GM18951 (cell line): ENCODE results near the gene HOXB2.
"Not testable (repeated sequence)": the region's sequence is repeated elsewhere in the genome, so short reads cannot be mapped to it uniquely, and the experiment has no call there.

ENCODE experiments used
- POLR2A ChIP-seq: IDR thresholded peaks from 4 replicates; pipeline ENCODE4 v1.6.1; 2011; ENCODE audit warnings: mild to moderate bottlenecking; ENCODE audit not compliant: insufficient read length, insufficient read depth; ENCODE audit errors: extremely low read depth
- in situ Hi-C: fragments of 300-500 bp; cut with MboI; formaldehyde crosslinking; loops from one replicate; pipeline ENCODE4 v1.12.0; 2022; ENCODE audit warnings: low sequenced_read_pairs, mixed read lengths, inconsistent platforms; ENCODE audit not compliant: unreplicated experiment

The HOXB2 gene

GRCh38 chr17:48526608-48527546 lies 18.0 kb downstream of the HOXB2 start:
- TF ChIP-seq POLR2A, result no peak
- in situ Hi-C loops, result no loop called here

- in situ Hi-C loops, result no loop called here
- TF ChIP-seq POLR2A, result no peak
These were observed 21.9 kb downstream of the HOXB2 start for GRCh38 chr17:48523010-48523409.

GRCh38 chr17:48522031-48522653 lies 22.8 kb downstream of the HOXB2 start:
- no peak for TF ChIP-seq POLR2A
- in situ Hi-C loops, result no loop called here

- no peak for TF ChIP-seq POLR2A
- in situ Hi-C loops, result no loop called here
These were observed 24.3 kb downstream of the HOXB2 start for GRCh38 chr17:48520631-48521079.

GRCh38 chr17:48519427-48519826 lies 25.5 kb downstream of the HOXB2 start:
- no peak for TF ChIP-seq POLR2A
- in situ Hi-C loops, result no loop called here

- in situ Hi-C loops, result no loop called here
- no peak for TF ChIP-seq POLR2A
These were observed 27.4 kb downstream of the HOXB2 start for GRCh38 chr17:48517478-48517877.

- in situ Hi-C loops, result no loop called here
These were observed 28.7 kb downstream of the HOXB2 start for GRCh38 chr17:48515925-48516900.

GRCh38 chr17:48514477-48514876 lies 30.4 kb downstream of the HOXB2 start:
- no peak for TF ChIP-seq POLR2A
- in situ Hi-C loops, result no loop called here

More at GRCh38 chr17:48515925-48516900, 28.7 kb downstream of the HOXB2 start:
- no peak for TF ChIP-seq POLR2A

- in situ Hi-C loops, result no loop called here
- peak; percentile 28 for TF ChIP-seq POLR2A
These were observed 31.0 kb downstream of the HOXB2 start for GRCh38 chr17:48513666-48514455.

GRCh38 chr17:48513097-48513496 lies 31.8 kb downstream of the HOXB2 start:
- no peak for TF ChIP-seq POLR2A
- in situ Hi-C loops, result no loop called here

- in situ Hi-C loops, result no loop called here
- TF ChIP-seq POLR2A, result no peak
These were observed 33.9 kb downstream of the HOXB2 start for GRCh38 chr17:48510761-48511604.

- in situ Hi-C loops, result no loop called here
These were observed 34.5 kb downstream of the HOXB2 start for GRCh38 chr17:48510381-48510760.

GRCh38 chr17:48509708-48510107 lies 35.2 kb downstream of the HOXB2 start:
- in situ Hi-C loops, result not testable (repeated sequence)

More at GRCh38 chr17:48510381-48510760, 34.5 kb downstream of the HOXB2 start:
- TF ChIP-seq POLR2A, result no peak
